HepG2 (cell line): ENCODE results near the gene RUSF1. TPM values are rescaled to one million over a fixed set of nuclear protein-coding genes. Genes with fewer than 3 reads are reported as not detected.

ENCODE experiments used
- BRD4 ChIP-seq: sonication (generic); formaldehyde crosslinking; IDR thresholded peaks from 2 replicates; pipeline ENCODE4 v1.4.0; 2020; ENCODE audit warnings: missing genetic modification reagents
- ERF ChIP-seq: IDR thresholded peaks from 2 replicates; pipeline ENCODE4 v1.6.1; 2018; ENCODE audit warnings: missing biosample characterization, missing genetic modification reagents
- HNF4G ChIP-seq, 2 experiments: sonication (generic) in 1 of 2; formaldehyde crosslinking in 1 of 2; IDR thresholded peaks; 2 replicates each; pipeline versions ENCODE4 v1.4.0 to v1.6.1; 2011 to 2020; ENCODE audit warnings: borderline replicate concordance in 2 of 2, low read depth in 2 of 2, mild to moderate bottlenecking in 2 of 2, low read length in 1 of 2, missing genetic modification reagents in 1 of 2, moderate library complexity in 1 of 2
- MEF2D ChIP-seq: sonication (generic); formaldehyde crosslinking; IDR thresholded peaks from 2 replicates; pipeline ENCODE4 v1.5.1; 2020; ENCODE audit warnings: mild to moderate bottlenecking, missing genetic modification reagents
- MTF1 ChIP-seq: sonication (generic); formaldehyde crosslinking; IDR thresholded peaks from 2 replicates; pipeline ENCODE4 v1.5.0; 2020; ENCODE audit warnings: missing genetic modification reagents
- NFKB2 ChIP-seq: sonication (generic); formaldehyde crosslinking; IDR thresholded peaks from 2 replicates; pipeline ENCODE4 v1.4.0; 2020; ENCODE audit warnings: missing genetic modification reagents, borderline replicate concordance
- NFKBIZ ChIP-seq: IDR thresholded peaks from 2 replicates; pipeline ENCODE4 v1.6.1; 2018; ENCODE audit warnings: missing genetic modification reagents, missing compliant biosample characterization
- REPIN1 ChIP-seq: sonication (generic); formaldehyde crosslinking; IDR thresholded peaks from 2 replicates; pipeline ENCODE4 v1.8.0; 2022; ENCODE audit warnings: missing genetic modification reagents, low read depth, mild to moderate bottlenecking, borderline replicate concordance
- SMARCE1 ChIP-seq: fragments of 450-650 bp; IDR thresholded peaks from 2 replicates; pipeline ENCODE4 v1.6.1; 2017; ENCODE audit warnings: borderline replicate concordance
- TOE1 ChIP-seq: sonication (generic); formaldehyde crosslinking; IDR thresholded peaks from 2 replicates; pipeline ENCODE4 v1.4.0; 2020; ENCODE audit warnings: mild to moderate bottlenecking, missing genetic modification reagents
- TSC22D2 ChIP-seq: sonication (generic); formaldehyde crosslinking; IDR thresholded peaks from 2 replicates; pipeline ENCODE4 v1.5.1; 2020; ENCODE audit warnings: missing genetic modification reagents, mild to moderate bottlenecking, borderline replicate concordance
- ZNF17 ChIP-seq: sonication (generic); formaldehyde crosslinking; IDR thresholded peaks from 2 replicates; pipeline ENCODE4 v1.5.0; 2020; ENCODE audit warnings: mild to moderate bottlenecking, missing genetic modification reagents
- ZNF205 ChIP-seq: IDR thresholded peaks from 2 replicates; pipeline ENCODE4 v1.6.1; 2018; ENCODE audit warnings: missing biosample characterization, missing genetic modification reagents
- ZNF225 ChIP-seq: sonication (generic); formaldehyde crosslinking; IDR thresholded peaks from 2 replicates; pipeline ENCODE4 v1.4.0; 2020; ENCODE audit warnings: mild to moderate bottlenecking, missing genetic modification reagents
- ZNF430 ChIP-seq: sonication (generic); formaldehyde crosslinking; IDR thresholded peaks from 2 replicates; pipeline ENCODE4 v1.9.0; 2021; ENCODE audit warnings: mild to moderate bottlenecking, missing genetic modification reagents
- ZNF451 ChIP-seq: sonication (generic); formaldehyde crosslinking; IDR thresholded peaks from 2 replicates; pipeline ENCODE4 v1.5.0; 2020; ENCODE audit warnings: mild to moderate bottlenecking, missing genetic modification reagents
- ZNF598 ChIP-seq: sonication (generic); formaldehyde crosslinking; IDR thresholded peaks from 2 replicates; pipeline ENCODE4 v1.5.1; 2020; ENCODE audit warnings: mild to moderate bottlenecking, missing genetic modification reagents, borderline replicate concordance
- ZNF616 ChIP-seq: sonication (generic); formaldehyde crosslinking; IDR thresholded peaks from 2 replicates; pipeline ENCODE4 v1.5.0; 2020; ENCODE audit warnings: low read depth, mild to moderate bottlenecking, missing genetic modification reagents
- ZNF724P ChIP-seq: sonication (generic); formaldehyde crosslinking; IDR thresholded peaks from 2 replicates; pipeline ENCODE4 v1.8.0; 2022; ENCODE audit warnings: missing genetic modification reagents, borderline replicate concordance
- polyA plus RNA-seq, 8 experiments: library from polyadenylated mRNA; depleted of rRNA in 3 of 8; stranded (reverse) in 7 of 8; unstranded in 1 of 8; fragments of >200 nt; fragmentation: Illumina TruSeq in 4 of 8; extraction: Trizol in 4 of 8; gene quantifications; 2 replicates each; pipeline versions ENCODE4 v1.2.1 to v1.2.3, GENCODE V29; 2011 to 2016; ENCODE audit warnings: low read depth in 4 of 8, missing spikeins in 1 of 8, mixed read lengths in 1 of 8; ENCODE audit not compliant: insufficient read depth in 1 of 8
- total RNA-seq, 5 experiments: library from RNA; depleted of rRNA; stranded (reverse); fragments of >200 nt; fragmentation: Illumina TruSeq; extraction: Trizol; gene quantifications; 2 replicates each; pipeline ENCODE4 v1.2.3, GENCODE V29; 2016; ENCODE audit warnings: low read depth in 1 of 5
- TF ChIP-seq, protein P1 (sequence below): IDR thresholded peaks from 2 replicates; pipeline ENCODE4 v1.6.1; 2016; ENCODE audit warnings: missing compliant biosample characterization, missing genetic modification reagents, borderline replicate concordance
- TF ChIP-seq, protein P2 (sequence below): sonication (generic); IDR thresholded peaks from 2 replicates; pipeline ENCODE4 v1.6.1; 2016; ENCODE audit warnings: low read depth, borderline replicate concordance
- TF ChIP-seq, protein P3 (sequence below): sonication (generic); formaldehyde crosslinking; IDR thresholded peaks from 2 replicates; pipeline ENCODE4 v1.5.0; 2020; ENCODE audit warnings: mild to moderate bottlenecking, missing genetic modification reagents
- TF ChIP-seq, protein P4 (sequence below): sonication (generic); formaldehyde crosslinking; IDR thresholded peaks from 2 replicates; pipeline ENCODE4 v1.5.0; 2020; ENCODE audit warnings: missing genetic modification reagents, mild to moderate bottlenecking, borderline replicate concordance

The RUSF1 gene
- total and polyA plus RNA-seq, 2 of the 13 experiments (the other 11 are each of a cell fraction or from before 2014, with no cell fraction given), result 40.8 to 50.2 TPM

DNA sequence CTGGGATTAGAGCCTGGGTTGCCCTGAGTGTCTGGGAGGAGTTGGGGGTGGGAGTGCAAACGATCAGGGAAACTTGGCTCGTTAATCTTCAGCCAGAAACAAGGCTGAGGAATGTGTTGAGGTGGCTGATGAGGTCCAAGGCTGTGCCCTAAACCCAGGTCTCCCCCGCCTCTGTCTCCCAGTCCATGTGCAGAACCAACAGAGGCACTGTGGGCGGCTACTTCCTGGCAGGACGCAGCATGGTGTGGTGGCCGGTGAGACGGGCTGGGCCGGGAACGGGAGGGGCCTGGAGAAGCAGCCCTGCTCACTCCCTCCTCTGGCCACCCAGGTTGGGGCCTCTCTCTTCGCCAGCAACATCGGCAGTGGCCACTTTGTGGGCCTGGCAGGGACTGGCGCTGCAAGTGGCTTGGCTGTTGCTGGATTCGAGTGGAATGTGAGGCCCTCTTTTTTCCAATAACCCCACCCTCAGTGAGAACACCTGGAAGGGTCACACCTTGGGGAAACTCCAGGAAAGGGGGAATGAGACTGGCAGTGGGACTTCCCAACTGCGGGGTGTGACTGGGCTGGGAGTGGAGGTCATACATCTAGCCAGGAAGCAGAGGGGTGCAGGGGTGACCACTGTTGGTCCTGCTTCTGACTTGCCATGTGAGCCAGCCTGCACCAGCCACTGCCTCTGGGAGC lies 23.6 kb downstream of the RUSF1 start (continued):
- TF ChIP-seq, protein P1, sequence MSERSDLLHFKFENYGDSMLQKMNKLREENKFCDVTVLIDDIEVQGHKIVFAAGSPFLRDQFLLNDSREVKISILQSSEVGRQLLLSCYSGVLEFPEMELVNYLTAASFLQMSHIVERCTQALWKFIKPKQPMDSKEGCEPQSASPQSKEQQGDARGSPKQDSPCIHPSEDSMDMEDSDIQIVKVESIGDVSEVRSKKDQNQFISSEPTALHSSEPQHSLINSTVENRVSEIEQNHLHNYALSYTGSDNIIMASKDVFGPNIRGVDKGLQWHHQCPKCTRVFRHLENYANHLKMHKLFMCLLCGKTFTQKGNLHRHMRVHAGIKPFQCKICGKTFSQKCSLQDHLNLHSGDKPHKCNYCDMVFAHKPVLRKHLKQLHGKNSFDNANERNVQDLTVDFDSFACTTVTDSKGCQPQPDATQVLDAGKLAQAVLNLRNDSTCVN (CRISPR knock-in tag), result no peak; the same call in 1 of the 2 replicates
- TF ChIP-seq BRD4 (CRISPR knock-in tag) (peak; percentile 72), ZNF225 (CRISPR knock-in tag) (0 out of 2 replicates have a peak, but pooled peaks have one; percentile 45), ZNF451 (CRISPR knock-in tag) (peak; percentile 82), ZNF17 (CRISPR knock-in tag) (no peak), REPIN1 (CRISPR knock-in tag) (0 out of 2 replicates have a peak, but pooled peaks have one; percentile 42), SMARCE1 (no peak), TSC22D2 (no peak; the same call in 1 of the 2 replicates), MTF1 (CRISPR knock-in tag) (no peak), ZNF724P (CRISPR knock-in tag) (peak; percentile 18; the same call in 1 of the 2 replicates), TOE1 (no peak), ZNF205 (peak; percentile 66), MEF2D (CRISPR knock-in tag) (peak; percentile 84), ZNF616 (0 out of 2 replicates have a peak, but pooled peaks have one; percentile 58), ZNF430 (CRISPR knock-in tag) (peak; percentile 36; the same call in 1 of the 2 replicates), NFKBIZ (0 out of 2 replicates have a peak, but pooled peaks have one; percentile 52), ERF (CRISPR knock-in tag) (0 out of 2 replicates have a peak, but pooled peaks have one; percentile 59), ZNF598 (peak; percentile 39; the same call in 1 of the 2 replicates), NFKB2 (CRISPR knock-in tag) (peak; percentile 50; the same call in 1 of the 2 replicates), HNF4G (IDR thresholded peaks at IDR 0.05; ENCODE audit: borderline replicate concordance, low read depth, low read length) (peak; percentile 18; the same call in 1 of the 2 replicates), HNF4G (CRISPR knock-in tag; IDR thresholded peaks at IDR 0.05; ENCODE audit: borderline replicate concordance, low read depth) (no peak)
- TF ChIP-seq, protein P2, sequence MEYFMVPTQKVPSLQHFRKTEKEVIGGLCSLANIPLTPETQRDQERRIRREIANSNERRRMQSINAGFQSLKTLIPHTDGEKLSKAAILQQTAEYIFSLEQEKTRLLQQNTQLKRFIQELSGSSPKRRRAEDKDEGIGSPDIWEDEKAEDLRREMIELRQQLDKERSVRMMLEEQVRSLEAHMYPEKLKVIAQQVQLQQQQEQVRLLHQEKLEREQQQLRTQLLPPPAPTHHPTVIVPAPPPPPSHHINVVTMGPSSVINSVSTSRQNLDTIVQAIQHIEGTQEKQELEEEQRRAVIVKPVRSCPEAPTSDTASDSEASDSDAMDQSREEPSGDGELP, result no peak
- TF ChIP-seq, protein P3, sequence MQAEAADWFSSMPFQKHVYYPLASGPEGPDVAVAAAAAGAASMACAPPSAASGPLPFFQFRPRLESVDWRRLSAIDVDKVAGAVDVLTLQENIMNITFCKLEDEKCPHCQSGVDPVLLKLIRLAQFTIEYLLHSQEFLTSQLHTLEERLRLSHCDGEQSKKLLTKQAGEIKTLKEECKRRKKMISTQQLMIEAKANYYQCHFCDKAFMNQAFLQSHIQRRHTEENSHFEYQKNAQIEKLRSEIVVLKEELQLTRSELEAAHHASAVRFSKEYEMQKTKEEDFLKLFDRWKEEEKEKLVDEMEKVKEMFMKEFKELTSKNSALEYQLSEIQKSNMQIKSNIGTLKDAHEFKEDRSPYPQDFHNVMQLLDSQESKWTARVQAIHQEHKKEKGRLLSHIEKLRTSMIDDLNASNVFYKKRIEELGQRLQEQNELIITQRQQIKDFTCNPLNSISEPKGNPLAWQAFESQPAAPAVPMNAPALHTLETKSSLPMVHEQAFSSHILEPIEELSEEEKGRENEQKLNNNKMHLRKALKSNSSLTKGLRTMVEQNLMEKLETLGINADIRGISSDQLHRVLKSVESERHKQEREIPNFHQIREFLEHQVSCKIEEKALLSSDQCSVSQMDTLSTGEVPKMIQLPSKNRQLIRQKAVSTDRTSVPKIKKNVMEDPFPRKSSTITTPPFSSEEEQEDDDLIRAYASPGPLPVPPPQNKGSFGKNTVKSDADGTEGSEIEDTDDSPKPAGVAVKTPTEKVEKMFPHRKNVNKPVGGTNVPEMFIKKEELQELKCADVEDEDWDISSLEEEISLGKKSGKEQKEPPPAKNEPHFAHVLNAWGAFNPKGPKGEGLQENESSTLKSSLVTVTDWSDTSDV (CRISPR knock-in tag), result 0 out of 2 replicates have a peak, but pooled peaks have one; percentile 25
- TF ChIP-seq, protein P4, sequence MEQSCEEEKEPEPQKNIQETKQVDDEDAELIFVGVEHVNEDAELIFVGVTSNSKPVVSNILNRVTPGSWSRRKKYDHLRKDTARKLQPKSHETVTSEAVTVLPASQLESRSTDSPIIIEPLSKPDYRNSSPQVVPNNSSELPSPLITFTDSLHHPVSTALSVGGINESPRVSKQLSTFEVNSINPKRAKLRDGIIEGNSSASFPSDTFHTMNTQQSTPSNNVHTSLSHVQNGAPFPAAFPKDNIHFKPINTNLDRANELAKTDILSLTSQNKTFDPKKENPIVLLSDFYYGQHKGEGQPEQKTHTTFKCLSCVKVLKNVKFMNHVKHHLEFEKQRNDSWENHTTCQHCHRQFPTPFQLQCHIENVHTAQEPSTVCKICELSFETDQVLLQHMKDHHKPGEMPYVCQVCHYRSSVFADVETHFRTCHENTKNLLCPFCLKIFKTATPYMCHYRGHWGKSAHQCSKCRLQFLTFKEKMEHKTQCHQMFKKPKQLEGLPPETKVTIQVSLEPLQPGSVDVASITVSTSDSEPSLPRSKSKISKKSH (CRISPR knock-in tag), result peak; percentile 79; the same call in 1 of the 2 replicates
